Stimulated activated CD4-positive, alpha-beta T cell treated with anti-CD3 and anti-CD28 coated beads, Interleukin-12 subunit alpha, Interleukin-12 subunit beta, amount 100 ng/mL, for 24 hours (primary cell): ENCODE measurements around the gene BBS9.
"Not testable (repeated sequence)": the region's sequence is repeated elsewhere in the genome, so short reads cannot be mapped to it uniquely, and the experiment has no call there.

ENCODE experiments used
- DNase-seq, 2 experiments: peaks; one replicate each; pipeline ENCODE4 v3.0.0-alpha.2; 2020; ENCODE audit warnings: low read depth in 2 of 2

Gene BBS9

GRCh38 chr7:33428415-33428814 lies 299.1 kb downstream of the BBS9 start:
- no peak for DNase-seq

GRCh38 chr7:33431543-33431942 lies 302.2 kb downstream of the BBS9 start:
- DNase-seq = no peak

- DNase-seq = no peak
Measured at GRCh38 chr7:33432821-33433220, 303.5 kb downstream of the BBS9 start.

- DNase-seq = no peak
Measured at GRCh38 chr7:33433357-33433756, 304.0 kb downstream of the BBS9 start.

GRCh38 chr7:33444511-33444910 lies 315.1 kb downstream of the BBS9 start:
- DNase-seq = no peak

GRCh38 chr7:33446551-33446950 lies 317.2 kb downstream of the BBS9 start:
- DNase-seq = no peak

- no peak for DNase-seq
Measured at GRCh38 chr7:33448035-33448434, 318.7 kb downstream of the BBS9 start.

- no peak for DNase-seq
Measured at GRCh38 chr7:33449847-33450246, 320.5 kb downstream of the BBS9 start.

- DNase-seq = no peak
Measured at GRCh38 chr7:33452805-33453502, 323.6 kb downstream of the BBS9 start.

GRCh38 chr7:33457039-33457438 lies 327.7 kb downstream of the BBS9 start:
- DNase-seq = no peak

- DNase-seq = no peak
Measured at GRCh38 chr7:33458581-33458980, 329.2 kb downstream of the BBS9 start.

GRCh38 chr7:33459340-33459751 lies 330.0 kb downstream of the BBS9 start:
- no peak for DNase-seq

- DNase-seq = no peak
Measured at GRCh38 chr7:33463131-33463530, 333.8 kb downstream of the BBS9 start.

- DNase-seq = no peak
Measured at GRCh38 chr7:33466203-33466602, 336.8 kb downstream of the BBS9 start.

GRCh38 chr7:33471636-33472242 lies 342.4 kb downstream of the BBS9 start:
- DNase-seq = no peak

- no peak for DNase-seq
Measured at GRCh38 chr7:33472348-33473025, 343.1 kb downstream of the BBS9 start.

- DNase-seq = no peak
Measured at GRCh38 chr7:33477719-33478480, 348.5 kb downstream of the BBS9 start.

- DNase-seq = not testable (repeated sequence)
Measured at GRCh38 chr7:33484476-33484875, 355.1 kb downstream of the BBS9 start.

- DNase-seq = no peak
Measured at GRCh38 chr7:33485747-33486493, 356.6 kb downstream of the BBS9 start.

- no peak for DNase-seq
Measured at GRCh38 chr7:33486633-33487032, 357.3 kb downstream of the BBS9 start.

- DNase-seq = no peak
Measured at GRCh38 chr7:33487998-33488682, 358.8 kb downstream of the BBS9 start.
